MM.1S (cell line): ENCODE results near the gene DUOXA1.

Experiments
- DNase-seq: peaks from one replicate; pipeline ENCODE4 v3.0.0-alpha.2; 2015
- H2AFZ ChIP-seq: fragments of 300-600 bp; sonication (generic); 2 replicates; pipeline ENCODE4 v1.6.0; 2016; ENCODE audit warnings: antibody characterized with exemption, low read length
- H3F3A ChIP-seq: fragments of 300-600 bp; sonication (generic); 2 replicates; pipeline ENCODE4 v1.6.1; 2016; ENCODE audit warnings: mild to moderate bottlenecking, antibody characterized with exemption, low read length, moderate library complexity, mixed read lengths; ENCODE audit not compliant: insufficient read depth
- H3K27ac ChIP-seq: fragments of 300-600 bp; sonication (generic); 2 replicates; pipeline ENCODE4 v1.5.1; 2016; ENCODE audit warnings: mild to moderate bottlenecking, low read length
- H3K27me3 ChIP-seq: fragments of 300-600 bp; sonication (generic); replicated peaks from 2 replicates; pipeline ENCODE4 v1.6.0; 2016; ENCODE audit warnings: low read length; ENCODE audit not compliant: insufficient read depth
- H3K36me3 ChIP-seq: fragments of 300-600 bp; sonication (generic); replicated peaks from 2 replicates; pipeline ENCODE4 v1.6.1; 2016; ENCODE audit warnings: mild to moderate bottlenecking, low read length, mixed read lengths; ENCODE audit not compliant: insufficient read depth
- H3K4me1 ChIP-seq: fragments of 300-600 bp; sonication (generic); 2 replicates; pipeline ENCODE4 v1.6.1; 2016; ENCODE audit warnings: low read length, mixed read lengths
- H3K4me2 ChIP-seq: fragments of 300-600 bp; sonication (generic); 2 replicates; pipeline ENCODE4 v1.6.0; 2016; ENCODE audit warnings: low read depth, low read length
- H3K4me3 ChIP-seq: fragments of 300-600 bp; sonication (generic); 2 replicates; pipeline ENCODE4 v1.5.1; 2016; ENCODE audit warnings: low read length, mixed read lengths
- H3K79me2 ChIP-seq: fragments of 300-600 bp; sonication (generic); 2 replicates; pipeline ENCODE4 v1.6.1; 2016; ENCODE audit warnings: mixed run types, low read length, mixed read lengths
- H3K9ac ChIP-seq: fragments of 300-600 bp; sonication (generic); 2 replicates; pipeline ENCODE4 v1.6.1; 2016; ENCODE audit warnings: low read length, mixed read lengths
- H3K9me2 ChIP-seq: fragments of 300-600 bp; sonication (generic); replicated peaks from 2 replicates; pipeline ENCODE4 v1.6.1; 2016; ENCODE audit warnings: mild to moderate bottlenecking, low read length, mixed read lengths; ENCODE audit not compliant: insufficient read depth
- H3K9me3 ChIP-seq: fragments of 300-600 bp; sonication (generic); replicated peaks from 2 replicates; pipeline ENCODE4 v1.6.1; 2016; ENCODE audit warnings: mild to moderate bottlenecking, low read length, mixed read lengths; ENCODE audit not compliant: insufficient read depth
- H4K20me1 ChIP-seq: fragments of 300-600 bp; sonication (generic); 2 replicates; pipeline ENCODE4 v1.6.1; 2016; ENCODE audit warnings: mild to moderate bottlenecking, low read length, moderate library complexity, mixed read lengths; ENCODE audit not compliant: insufficient read depth
- CTCF ChIP-seq: fragments of 300-600 bp; sonication (generic); IDR thresholded peaks from 2 replicates; pipeline ENCODE4 v1.5.1; 2016; ENCODE audit warnings: antibody characterized with exemption, low read length, mixed read lengths
- EZH2 ChIP-seq: fragments of 300-600 bp; sonication (generic); optimal IDR thresholded peaks from 2 replicates; pipeline ENCODE3; 2017; ENCODE audit warnings: low read depth, mild to moderate bottlenecking, antibody characterized with exemption, low read length, mixed read lengths
- EZH2phosphoT487 ChIP-seq: fragments of 300-600 bp; sonication (generic); IDR thresholded peaks from 2 replicates; pipeline ENCODE4 v1.6.1; 2018; ENCODE audit warnings: antibody characterized with exemption, low read length

Gene DUOXA1

DNA sequence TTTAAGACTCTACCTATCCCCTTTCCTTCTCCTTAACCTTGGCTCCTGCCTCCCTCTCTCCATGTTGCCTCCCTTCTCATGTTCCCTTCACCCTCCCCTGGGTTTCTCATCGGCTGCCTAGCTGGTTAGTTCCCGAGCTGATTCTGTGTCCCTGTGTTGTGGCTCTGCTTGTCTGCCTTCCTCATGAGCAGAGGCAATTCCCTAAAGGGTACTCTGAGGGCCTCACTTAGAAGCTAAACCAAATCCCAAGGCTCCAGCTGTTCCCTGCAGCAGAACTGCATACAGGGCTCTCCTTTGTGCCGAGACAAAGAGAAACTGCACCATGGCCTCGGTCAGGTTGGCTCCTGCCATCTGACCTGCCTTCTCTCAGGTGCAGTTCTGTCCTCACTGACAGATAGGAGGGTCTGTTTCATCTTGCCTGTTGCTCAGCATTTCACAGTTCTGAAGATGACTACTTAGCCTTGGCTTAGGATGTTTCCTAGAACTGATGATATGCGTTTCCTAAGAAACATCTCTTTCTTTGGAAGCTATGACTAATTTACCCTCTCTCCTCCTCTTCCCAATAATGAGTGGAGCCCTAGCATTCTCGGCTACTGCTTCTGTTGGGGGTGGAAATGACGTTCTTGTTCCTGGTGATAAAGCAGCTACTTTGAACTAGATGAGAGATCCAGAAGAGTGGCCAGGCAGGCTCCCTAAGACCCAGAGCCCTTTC, 27.2 kb upstream of the DUOXA1 start:
- Histone ChIP-seq H2AFZ (no peak overlapping the region), H3K9ac (no peak overlapping the region), H3K9me3 (no peaks in the 10 kb centered on the region), H4K20me1 (no peaks in the 10 kb centered on the region), H3K4me1 (no peaks in the 10 kb centered on the region), H3K27me3 (no peaks in the 10 kb centered on the region), H3F3A (no peaks in the 10 kb centered on the region), H3K36me3 (no peaks in the 10 kb centered on the region), H3K4me2 (no peak overlapping the region), H3K4me3 (no peak overlapping the region), H3K79me2 (no peaks in the 10 kb centered on the region), H3K9me2 (no peaks in the 10 kb centered on the region), H3K27ac (no peak overlapping the region)
- no peak for DNase-seq
- TF ChIP-seq EZH2phosphoT487 (no peak), EZH2 (no peak), CTCF (no peak)

- Histone ChIP-seq H3K36me3 (no peaks in the 10 kb centered on the region), H3K79me2 (no peaks in the 10 kb centered on the region), H2AFZ (no peak overlapping the region), H3K27ac (no peak overlapping the region), H3K9me2 (no peaks in the 10 kb centered on the region), H3K4me2 (no peak overlapping the region), H4K20me1 (no peaks in the 10 kb centered on the region), H3K4me1 (no peaks in the 10 kb centered on the region), H3K27me3 (no peaks in the 10 kb centered on the region), H3F3A (no peaks in the 10 kb centered on the region), H3K4me3 (no peak overlapping the region), H3K9ac (no peak overlapping the region), H3K9me3 (no peaks in the 10 kb centered on the region)
- no peak for TF ChIP-seq CTCF
- no peak for TF ChIP-seq EZH2phosphoT487
- TF ChIP-seq EZH2: no peak
- DNase-seq: no peak
These were observed 26.1 kb upstream of the DUOXA1 start for GRCh38 chr15:45155739-45156138.

DNA sequence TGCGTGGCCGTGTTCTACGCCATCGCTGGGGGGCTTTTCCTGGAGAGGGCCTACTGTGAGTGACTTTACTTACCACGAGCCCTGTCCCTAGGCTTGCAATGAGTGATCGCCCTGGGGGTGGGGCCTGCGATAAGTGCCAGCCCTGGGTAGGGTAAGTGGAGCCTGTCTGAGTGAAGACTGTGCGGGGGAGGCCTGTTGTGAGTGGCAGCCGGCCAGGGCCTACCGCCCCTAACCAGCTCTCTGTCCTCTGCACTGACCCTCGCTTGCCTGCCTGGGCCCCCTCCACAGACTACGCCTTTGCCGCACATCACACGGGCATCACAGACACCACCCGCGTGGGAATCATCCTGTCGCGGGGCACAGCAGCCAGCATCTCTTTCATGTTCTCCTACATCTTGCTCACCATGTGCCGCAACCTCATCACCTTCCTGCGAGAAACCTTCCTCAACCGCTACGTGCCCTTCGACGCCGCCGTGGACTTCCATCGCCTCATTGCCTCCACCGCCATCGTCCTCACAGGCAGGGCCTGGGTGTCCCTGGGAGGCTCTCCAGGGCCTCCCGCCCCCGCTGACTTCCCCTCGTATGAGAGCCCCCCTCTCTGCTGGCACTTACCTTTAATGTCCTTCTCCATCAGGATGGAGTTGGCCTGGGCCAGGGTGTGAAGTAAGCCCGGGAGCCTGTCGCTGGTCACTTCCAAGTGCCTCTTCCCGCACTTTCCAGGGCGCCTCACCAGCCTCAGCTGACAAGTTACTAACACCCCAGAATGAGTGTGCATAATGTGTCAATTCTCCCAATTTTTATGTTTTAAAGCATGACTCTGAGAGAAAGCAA, 22.5 kb upstream of the DUOXA1 start:
- Histone ChIP-seq H3K79me2 (no peaks in the 10 kb centered on the region), H2AFZ (no peak overlapping the region), H3K9me2 (no peaks in the 10 kb centered on the region), H4K20me1 (no peaks in the 10 kb centered on the region), H3K9ac (no peak overlapping the region), H3K4me3 (no peak overlapping the region), H3K36me3 (no peaks in the 10 kb centered on the region), H3K9me3 (no peaks in the 10 kb centered on the region), H3K4me1 (no peaks in the 10 kb centered on the region), H3K4me2 (no peak overlapping the region), H3K27me3 (no peaks in the 10 kb centered on the region), H3K27ac (no peak overlapping the region), H3F3A (no peaks in the 10 kb centered on the region)
- DNase-seq: no peak
- TF ChIP-seq CTCF: no peak
- no peak for TF ChIP-seq EZH2phosphoT487
- TF ChIP-seq EZH2: no peak
